K562 (cell line): ENCODE data around the gene AGPAT3. TPM values are rescaled to one million over a fixed set of nuclear protein-coding genes. Genes with fewer than 3 reads are reported as not detected.

Experiments used
- ATAC-seq: fragments of 200-7000 bp; cut with Tn5 transposase; 3 replicates; pipeline ENCODE4 v1.9.1; 2020; ENCODE audit warnings: moderate library complexity
- BruUV-seq: library from RNA; stranded (reverse); fragments of 400-500 nt; replicated peaks from 2 replicates; lab custom pipeline; 2021; lab: Mats Ljungman, UMichigan
- CTCF ChIA-PET: fragments of 300-600 bp; formaldehyde crosslinking; extraction: SDS; loops from one replicate; lab custom pipeline; 2021; ENCODE audit warnings: low intra/inter-chr PET ratio; lab: Yijun Ruan, JAX
- POLR2A ChIA-PET: fragments of 300-600, 350-650 bp; sonication (Branson Sonifier 250); formaldehyde crosslinking; extraction: SDS; loops from one replicate; lab custom pipeline; 2021; ENCODE audit warnings: antibody characterized with exemption, inconsistent platforms; lab: Yijun Ruan, JAX
- DNase-seq, 4 experiments: peaks; one replicate each; pipeline versions ENCODE4 v3.0.0 to v3.0.0-alpha.2; 2011 to 2018; ENCODE audit warnings: low spot score in 3 of 4, mixed read lengths in 3 of 4; ENCODE audit errors: extremely low read depth in 1 of 4
- FAIRE-seq: peaks from 2 replicates; lab custom pipeline; 2011; peaks lifted over from hg19 to GRCh38; lab: Jason Lieb, UNC
- H2AFZ ChIP-seq: 2 replicates; pipeline ENCODE4 v1.6.0; 2011; ENCODE audit warnings: low read depth, low read length, control low read depth, inconsistent platforms
- H3K27ac ChIP-seq: fragments of 200-600 bp; 3 replicates; pipeline ENCODE4 v1.8.0; 2011; ENCODE audit warnings: low read depth, mild to moderate bottlenecking, control low read depth, inconsistent platforms, low read length, moderate library complexity, mixed read lengths; ENCODE audit errors: extremely low read depth
- H3K27me3 ChIP-seq, 2 experiments: fragments of 300-600 bp in 1 of 2; 2 replicates in 1 of 2; 3 replicates in 1 of 2; pipeline versions ENCODE4 v1.6.0 to v1.8.0; 2011; ENCODE audit warnings: inconsistent platforms in 2 of 2, low read length in 2 of 2, mild to moderate bottlenecking in 1 of 2, mixed read lengths in 1 of 2, moderate library complexity in 1 of 2; ENCODE audit not compliant: control insufficient read depth in 2 of 2, insufficient read depth in 2 of 2
- H3K36me3 ChIP-seq: fragments of 300-600 bp; 3 replicates; pipeline ENCODE4 v1.8.0; 2011; ENCODE audit warnings: mild to moderate bottlenecking, low read length, inconsistent platforms; ENCODE audit not compliant: control insufficient read depth, insufficient read depth
- H3K4me1 ChIP-seq, 2 experiments: fragments of 200-600 bp in 1 of 2; replicated peaks in 1 of 2; 2 replicates in 1 of 2; 3 replicates in 1 of 2; pipeline versions ENCODE4 v1.5.1 to v1.8.0; 2011; ENCODE audit warnings: inconsistent platforms in 2 of 2, low read length in 2 of 2, mild to moderate bottlenecking in 1 of 2, mixed read lengths in 1 of 2, moderate library complexity in 1 of 2; ENCODE audit not compliant: control insufficient read depth in 2 of 2, insufficient read depth in 2 of 2
- H3K4me2 ChIP-seq: 2 replicates; pipeline ENCODE4 v1.6.1; 2011; ENCODE audit warnings: low read length, control low read depth, inconsistent platforms, mixed read lengths; ENCODE audit not compliant: insufficient read depth
- H3K4me3 ChIP-seq: fragments of 200-600 bp; sonication (generic), shearing (Covaris generic); 2 replicates; pipeline ENCODE4 v1.5.1; 2016; ENCODE audit warnings: control low read depth, inconsistent platforms
- H3K79me2 ChIP-seq: fragments of 200-600 bp; 3 replicates; pipeline ENCODE4 v1.8.0; 2011; ENCODE audit warnings: low read length, inconsistent platforms; ENCODE audit not compliant: control insufficient read depth, insufficient read depth
- H3K9ac ChIP-seq, 2 experiments: 2 replicates each; pipeline versions ENCODE4 v1.6.0 to v1.6.1; 2011; ENCODE audit warnings: low read depth in 2 of 2, low read length in 2 of 2, control low read depth in 1 of 2, inconsistent platforms in 1 of 2, mild to moderate bottlenecking in 1 of 2, mixed read lengths in 1 of 2; ENCODE audit not compliant: insufficient read depth in 1 of 2
- H3K9me1 ChIP-seq: one replicate; pipeline ENCODE4 v1.6.0; 2011; ENCODE audit warnings: inconsistent platforms, mild to moderate bottlenecking, low read length, moderate library complexity; ENCODE audit not compliant: control insufficient read depth, insufficient read depth
- H3K9me3 ChIP-seq: replicated peaks from 2 replicates; pipeline ENCODE4 v1.5.1; 2011; ENCODE audit warnings: low read depth, low read length, inconsistent platforms; ENCODE audit not compliant: control insufficient read depth, insufficient read depth
- H4K20me1 ChIP-seq: replicated peaks from 2 replicates; pipeline ENCODE4 v1.6.1; 2011; ENCODE audit warnings: low read length, inconsistent platforms, mixed read lengths; ENCODE audit not compliant: control insufficient read depth, insufficient read depth
- ATF3 ChIP-seq, 2 experiments: fragments of 450-650 bp in 1 of 2; sonication (generic) in 1 of 2; formaldehyde crosslinking in 1 of 2; IDR thresholded peaks in 1 of 2; conservative IDR thresholded peaks in 1 of 2; 2 replicates each; pipeline versions ENCODE4 v1.6.1 to v1.8.1; 2016 to 2023; ENCODE audit warnings: mild to moderate bottlenecking in 2 of 2, moderate library complexity in 2 of 2, inconsistent platforms in 1 of 2, missing genetic modification reagents in 1 of 2
- CBFA2T3 ChIP-seq: fragments of 450-650 bp; IDR thresholded peaks from 2 replicates; pipeline ENCODE4 v1.6.1; 2017
- CBX1 ChIP-seq: sonication (generic); IDR thresholded peaks from 2 replicates; pipeline ENCODE4 v1.6.1; 2016; ENCODE audit warnings: antibody characterized with exemption, low read depth, mild to moderate bottlenecking
- CBX5 ChIP-seq: IDR thresholded peaks from 2 replicates; pipeline ENCODE4 v1.6.1; 2014; ENCODE audit warnings: low read depth, borderline replicate concordance
- FIP1L1 ChIP-seq: fragments of 200-400 bp; formaldehyde crosslinking; IDR thresholded peaks from 2 replicates; pipeline ENCODE4 v1.6.1; 2018; ENCODE audit warnings: mild to moderate bottlenecking, low read depth, low read length; ENCODE audit not compliant: poor library complexity, severe bottlenecking
- HDAC3 ChIP-seq: fragments of 450-650 bp; IDR thresholded peaks from 2 replicates; pipeline ENCODE4 v1.6.1; 2018; ENCODE audit warnings: borderline replicate concordance, mild to moderate bottlenecking, moderate library complexity; ENCODE audit not compliant: partially characterized antibody
- KAT2B ChIP-seq: IDR thresholded peaks from one replicate; pipeline ENCODE4 v1.6.1; 2012; ENCODE audit warnings: low read depth, mild to moderate bottlenecking, control low read depth, inconsistent platforms, low read length, moderate library complexity
- PHF20 ChIP-seq: fragments of 450-650 bp; IDR thresholded peaks from 2 replicates; pipeline ENCODE4 v1.6.1; 2018; ENCODE audit not compliant: partially characterized antibody
- POLR3A ChIP-seq: IDR thresholded peaks from 2 replicates; pipeline ENCODE4 v1.6.1; 2011; ENCODE audit warnings: borderline replicate concordance, mild to moderate bottlenecking, moderate library complexity; ENCODE audit not compliant: insufficient read length, insufficient read depth; ENCODE audit errors: extremely low read depth
- RBM17 ChIP-seq: fragments of 200-400 bp; formaldehyde crosslinking; IDR thresholded peaks from 2 replicates; pipeline ENCODE4 v1.6.1; 2017; ENCODE audit warnings: low read depth, mild to moderate bottlenecking, low read length, borderline replicate concordance
- XRCC4 ChIP-seq: IDR thresholded peaks from one replicate; pipeline ENCODE4 v1.6.1; 2011; ENCODE audit not compliant: insufficient read depth, insufficient read length; ENCODE audit errors: extremely low read depth
- ZKSCAN1 ChIP-seq: fragments of 150-350 bp; IDR thresholded peaks from 2 replicates; pipeline ENCODE4 v1.6.1; 2016; ENCODE audit warnings: low read depth, low read length
- ZNF407 ChIP-seq: fragments of 450-650 bp; IDR thresholded peaks from 2 replicates; pipeline ENCODE4 v1.6.1; 2016; ENCODE audit warnings: low read depth
- ZNF77 ChIP-seq: fragments of 250-450 bp; sonication (Bioruptor Pico); IDR thresholded peaks from 2 replicates; pipeline ENCODE4 v1.5.0; 2020
- WGBS: fragments of 100-300 bp; shearing (Covaris generic); methylation state at CpG from one replicate; pipeline ENCODE4 v1.1.6; 2016; ENCODE audit warnings: low coverage, mixed read lengths; ENCODE audit not compliant: insufficient coverage; ENCODE audit errors: missing lambda C conversion rate; 5-methylcytosine and 5-hydroxymethylcytosine counted together
- in situ Hi-C: fragments of 300-500 bp; cut with MboI; formaldehyde crosslinking; loops from 4 replicates; pipeline ENCODE4 v1.15.0; 2018; ENCODE audit warnings: inconsistent platforms, mixed read lengths
- intact Hi-C: fragments of 100-400 bp; cut with micrococcal nuclease; formaldehyde crosslinking; loops from 2 replicates; pipeline ENCODE4 v1.14.2; 2022
- polyA plus RNA-seq, 8 experiments: library from polyadenylated mRNA; depleted of rRNA in 4 of 8; stranded (reverse) in 5 of 8; unstranded in 3 of 8; fragments of >200 nt; fragmentation: Nextera tagmentation in 2 of 8; fragmentation: Illumina TruSeq in 1 of 8; extraction: Ambion mirVana in 2 of 8; extraction: Trizol in 1 of 8; gene quantifications; 2 replicates each; pipeline versions ENCODE4 v1.2.1 to v1.2.3, GENCODE V29; 2011 to 2014; ENCODE audit warnings: inconsistent platforms in 1 of 8, missing spikeins in 1 of 8
- total RNA-seq, 7 experiments: library from RNA; depleted of rRNA in 6 of 7; stranded (reverse); fragments of >200 nt in 6 of 7; fragmentation: Illumina TruSeq in 2 of 7; extraction: Trizol in 2 of 7; gene quantifications; 2 replicates each; pipeline versions ENCODE4 v1.2.1 to v1.2.3, GENCODE V29; 2011 to 2021; ENCODE audit warnings: low replicate concordance in 1 of 7

AGPAT3 gene
- total and polyA plus RNA-seq, 9 of the 15 experiments (the other 6 are each of a cell fraction or from before 2014, with no cell fraction given), result 1.5 to 88.4 (median 35.7) TPM

- Histone ChIP-seq H3K4me3 (no peak overlapping the region), H3K9ac (no peak overlapping the region), H3K9me3 (peaks cover 8% of the 10 kb centered on the region), H3K9me1 (no peaks in the 10 kb centered on the region), H3K79me2 (peaks cover 75% of the 10 kb centered on the region), H3K36me3 (peaks cover 16% of the 10 kb centered on the region; the same call in 2 of the 3 replicates), H3K27me3 (no peaks in the 10 kb centered on the region), H3K4me2 (no peak overlapping the region), H4K20me1 (peaks cover 4% of the 10 kb centered on the region; the same call in 1 of the 2 replicates), H2AFZ (no peak overlapping the region), H3K4me1 (peaks cover 26 to 47% of the 10 kb centered on the region in 2 experiments), H3K27ac (no peak overlapping the region)
- DNase-seq (no peak), ATAC-seq (no peak), FAIRE-seq (no peak)
- no TSS peak for BruUV-seq
- WGBS, result 82% methylated on average over 3 of the region's 3 CpGs
- ChIA-PET POLR2A (interaction anchor here (0.8 kb wide), 1 partner anchor 29 kb away, joined by 5 read pairs; no protein-coding TSS in a partner anchor), CTCF (no interaction called here)
- intact Hi-C loops (no loop called here), in situ Hi-C loops (no loop called here)
- no peak for TF ChIP-seq RBM17
- TF ChIP-seq FIP1L1, result no peak
- no peak for TF ChIP-seq CBX1
- peak; percentile 69; the same call in 1 of the 2 replicates for TF ChIP-seq CBX5
- no peak for TF ChIP-seq ZKSCAN1
- TF ChIP-seq HDAC3, result no peak
- TF ChIP-seq PHF20, result no peak
- TF ChIP-seq ZNF77 (CRISPR knock-in tag), result no peak
- TF ChIP-seq POLR3A, result no peak
- no peak for TF ChIP-seq KAT2B
- no peak for TF ChIP-seq CBFA2T3
- no peak for TF ChIP-seq ATF3 (IDR thresholded peaks at IDR 0.05)
- no peak for TF ChIP-seq ATF3 (CRISPR knock-in tag; conservative IDR thresholded peaks at IDR 0.05)
- TF ChIP-seq XRCC4, result no peak
- TF ChIP-seq ZNF407, result no peak
These were observed 47.9 kb downstream of the AGPAT3 start for GRCh38 chr21:43912910-43913309.
